Brain microvascular endothelial cell (primary cell): ENCODE results near the gene SCAI.
"Not testable (repeated sequence)": the region's sequence is repeated elsewhere in the genome, so short reads cannot be mapped to it uniquely, and the experiment has no call there.

Source experiments
- DNase-seq: peaks from one replicate; pipeline ENCODE4 v3.0.0-alpha.2; 2020
- H3K27ac ChIP-seq: fragments of 250-450 bp; sonication (Bioruptor Pico); 2 replicates; pipeline ENCODE4 v1.5.1; 2020; ENCODE audit warnings: mild to moderate bottlenecking, moderate library complexity
- H3K27me3 ChIP-seq: fragments of 250-450 bp; sonication (Bioruptor Pico); replicated peaks from 2 replicates; pipeline ENCODE4 v1.5.1; 2020; ENCODE audit warnings: mild to moderate bottlenecking
- H3K36me3 ChIP-seq: fragments of 250-450 bp; sonication (Bioruptor Pico); replicated peaks from 2 replicates; pipeline ENCODE4 v1.5.1; 2020; ENCODE audit warnings: mild to moderate bottlenecking
- H3K4me3 ChIP-seq: 2 replicates; pipeline ENCODE4 v1.5.1; 2011; ENCODE audit warnings: low read depth, mild to moderate bottlenecking, control low read depth, low read length, moderate library complexity
- CTCF ChIP-seq: IDR thresholded peaks from 2 replicates; pipeline ENCODE4 v1.5.1; 2011; ENCODE audit warnings: low read depth, mild to moderate bottlenecking, moderate library complexity, low read length, control low read depth, inconsistent platforms; ENCODE audit errors: missing control alignments
- in situ Hi-C: cut with HindIII; loops from 2 replicates; pipeline ENCODE4 v1.10.0; 2017; ENCODE audit warnings: low sequenced_read_pairs, low pct_ligation_motif_present

Gene SCAI

GRCh38 chr9:125121146-125121545, 22.2 kb downstream of the SCAI start:
- TF ChIP-seq CTCF = no peak
- Histone ChIP-seq H3K27me3 (no peaks in the 10 kb centered on the region), H3K36me3 (no peaks in the 10 kb centered on the region), H3K27ac (no peak overlapping the region), H3K4me3 (no peak overlapping the region)
- in situ Hi-C loops = no loop called here
- no peak for DNase-seq

- TF ChIP-seq CTCF = peak; percentile 4
- no peaks in the 10 kb centered on the region for H3K27me3 ChIP-seq
- H3K36me3 ChIP-seq = no peaks in the 10 kb centered on the region
- no peak overlapping the region for H3K4me3 ChIP-seq
- H3K27ac ChIP-seq = no peak overlapping the region
- in situ Hi-C loops = no loop called here
- no peak for DNase-seq
Measured at GRCh38 chr9:125119643-125120286, 23.6 kb downstream of the SCAI start.

GRCh38 chr9:125118696-125119095, 24.6 kb downstream of the SCAI start:
- in situ Hi-C loops, H3K27ac ChIP-seq, DNase-seq, H3K27me3 ChIP-seq, H3K36me3 ChIP-seq, H3K4me3 ChIP-seq: not testable (repeated sequence)

GRCh38 chr9:125114503-125114902, 28.8 kb downstream of the SCAI start:
- H3K27me3 ChIP-seq, in situ Hi-C loops, H3K4me3 ChIP-seq, DNase-seq, H3K27ac ChIP-seq, H3K36me3 ChIP-seq: not testable (repeated sequence)

- DNase-seq = no peak
- H3K4me3 ChIP-seq = no peak overlapping the region
- no peaks in the 10 kb centered on the region for H3K27me3 ChIP-seq
- no peak overlapping the region for H3K27ac ChIP-seq
- H3K36me3 ChIP-seq = no peaks in the 10 kb centered on the region
- no peak for TF ChIP-seq CTCF
- in situ Hi-C loops = no loop called here
Measured at GRCh38 chr9:125110464-125110863, 32.9 kb downstream of the SCAI start.

GRCh38 chr9:125108541-125108940, 34.8 kb downstream of the SCAI start:
- in situ Hi-C loops, DNase-seq, H3K27ac ChIP-seq, H3K4me3 ChIP-seq, H3K27me3 ChIP-seq, H3K36me3 ChIP-seq: not testable (repeated sequence)

- Histone ChIP-seq H3K4me3 (no peak overlapping the region), H3K27ac (no peak overlapping the region), H3K27me3 (no peaks in the 10 kb centered on the region), H3K36me3 (no peaks in the 10 kb centered on the region)
- in situ Hi-C loops = no loop called here
- no peak for TF ChIP-seq CTCF
- DNase-seq = no peak
Measured at GRCh38 chr9:125106285-125106893, 36.9 kb downstream of the SCAI start.
